ENCODE measurements around the gene CDYL. TPM values are rescaled to one million over a fixed set of nuclear protein-coding genes. Genes with fewer than 3 reads are reported as not detected.

CDYL gene
- total and polyA plus RNA-seq, 8 donors = 3.4 to 15.3 (median 10.2) TPM

DNA sequence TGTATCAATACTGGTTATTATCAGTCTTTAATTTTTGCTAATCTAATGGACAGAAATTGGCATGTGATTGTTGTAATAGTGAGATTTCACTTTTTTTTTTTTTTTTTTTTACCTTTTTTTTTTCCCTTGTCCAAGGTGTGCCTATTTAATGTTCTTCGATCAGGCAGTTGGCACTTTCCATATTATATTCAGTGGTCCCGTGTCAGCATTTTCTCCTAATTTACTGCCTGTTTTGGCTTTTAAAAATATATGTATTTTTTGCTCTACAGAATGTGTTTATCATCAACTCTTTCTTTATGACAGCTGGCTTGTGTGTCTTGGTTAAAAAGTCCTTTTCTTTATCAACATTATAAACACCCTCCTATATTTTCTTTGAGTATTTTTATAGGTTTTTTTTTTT is 39.4 kb downstream of the CDYL start:
- DNase-seq = no peak

DNA sequence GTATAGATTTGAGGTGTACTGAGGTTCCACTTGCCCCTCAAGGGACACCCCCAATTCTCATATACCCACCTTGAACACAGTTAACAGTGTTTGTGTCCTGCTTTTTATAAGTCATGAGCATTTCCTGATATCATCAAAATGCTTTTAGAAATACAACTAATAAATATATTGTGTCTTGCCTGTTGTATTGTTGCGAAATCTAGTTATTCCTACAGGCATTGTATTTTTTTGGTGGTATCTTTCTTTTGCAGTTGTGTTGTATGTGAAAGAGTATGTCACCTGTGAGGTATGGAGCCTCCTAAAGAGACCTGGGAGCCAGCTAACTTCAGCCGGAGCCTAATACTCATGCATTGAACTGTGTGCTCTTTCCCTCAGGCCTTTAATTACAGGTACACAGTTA is 40.7 kb downstream of the CDYL start:
- no peak overlapping the region for H3K4me3 ChIP-seq
- ATAC-seq = no peak
- H3K4me1 ChIP-seq = no peaks in the 10 kb centered on the region
- no peak for TF ChIP-seq CTCF (IDR thresholded peaks at IDR 0.05)
- no peaks in the 10 kb centered on the region for H3K36me3 ChIP-seq
- WGBS, 2 donors = 99 to 100% methylated on average over 2 of the region's 2 CpGs
- no peak for DNase-seq
- FAIRE-seq = no peak
- H3K27me3 ChIP-seq = no peaks in the 10 kb centered on the region
- intact Hi-C loops (cut with DNase I) = no loop called here
- H3K27ac ChIP-seq = no peak overlapping the region
- H3K9me3 ChIP-seq = no peaks in the 10 kb centered on the region

More for the DNA sequence above, 39.4 kb downstream of the CDYL start:
- WGBS, 2 donors = 94 to 96% methylated on average over 2 of the region's 2 CpGs
- Histone ChIP-seq H3K36me3 (no peaks in the 10 kb centered on the region), H3K27me3 (no peaks in the 10 kb centered on the region), H3K4me1 (no peaks in the 10 kb centered on the region), H3K27ac (no peak overlapping the region), H3K9me3 (no peaks in the 10 kb centered on the region), H3K4me3 (no peak overlapping the region)
- FAIRE-seq (no peak), ATAC-seq (no peak)
- intact Hi-C loops (cut with DNase I) = no loop called here
- no peak for TF ChIP-seq CTCF (IDR thresholded peaks at IDR 0.05)

DNA sequence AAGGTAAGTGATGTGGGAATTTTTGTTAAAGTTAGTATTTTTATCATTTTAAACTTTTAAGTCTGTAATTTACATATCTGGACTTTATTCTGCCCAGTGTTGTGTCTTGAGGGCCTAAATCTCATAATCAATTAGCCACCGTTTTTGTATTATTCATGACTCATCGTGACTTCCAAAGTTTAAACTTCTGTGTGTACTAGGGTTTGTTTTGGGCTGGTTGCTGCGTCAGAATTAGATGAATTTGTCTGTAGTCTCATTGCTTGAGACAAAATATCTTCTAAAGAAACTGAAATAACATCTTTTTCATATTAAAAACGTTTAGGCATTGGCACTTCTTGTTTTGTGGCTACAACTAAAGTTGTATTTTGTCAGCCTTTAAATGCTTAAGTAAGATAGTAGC is 41.3 kb downstream of the CDYL start:
- WGBS, 2 donors = 71 to 76% methylated on average over 4 of the region's 4 CpGs

DNA sequence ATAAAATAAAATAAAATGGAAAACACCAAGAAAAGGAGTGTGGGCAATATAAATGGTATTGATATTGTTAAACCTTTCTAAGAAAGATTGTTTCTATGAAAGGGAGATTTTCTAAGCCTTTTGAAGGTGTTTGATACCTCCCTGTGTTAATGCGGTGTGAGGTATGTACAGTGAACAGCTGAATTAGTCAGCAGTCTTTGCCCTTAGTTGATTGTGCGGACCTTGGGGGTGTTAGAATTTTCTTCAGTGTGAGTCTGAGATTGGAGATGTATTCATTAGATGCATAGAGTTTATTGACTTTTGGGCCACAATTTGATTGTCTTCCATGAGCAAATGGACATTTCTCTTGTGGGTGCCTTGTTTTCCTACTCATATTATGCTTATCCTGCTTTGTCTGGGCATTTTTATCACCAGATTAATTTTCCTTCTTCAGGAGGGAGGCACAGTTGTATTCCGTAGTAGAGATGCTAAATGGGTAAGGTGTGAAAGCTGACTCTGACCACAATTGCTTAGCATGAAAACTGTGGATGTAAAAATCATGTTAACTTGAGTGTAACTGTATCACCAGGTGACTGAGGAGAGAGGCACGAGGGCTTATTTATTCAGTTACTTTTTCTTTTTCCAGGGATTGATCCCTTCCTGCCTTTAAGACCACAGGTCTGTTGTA is 42.2 kb downstream of the CDYL start:
- ATAC-seq (no peak), DNase-seq (no peak), FAIRE-seq (no peak)
- WGBS, 2 donors = 95 to 96% methylated on average over 4 of the region's 4 CpGs
- Histone ChIP-seq H3K4me3 (no peak overlapping the region), H3K27ac (no peak overlapping the region), H3K27me3 (no peaks in the 10 kb centered on the region), H3K4me1 (no peaks in the 10 kb centered on the region), H3K9me3 (no peaks in the 10 kb centered on the region), H3K36me3 (no peaks in the 10 kb centered on the region)
- TF ChIP-seq CTCF (IDR thresholded peaks at IDR 0.05) = no peak
- intact Hi-C loops (cut with DNase I) = no loop called here

More for the DNA sequence above, 41.3 kb downstream of the CDYL start:
- no peak for DNase-seq
- no peak for FAIRE-seq
- Histone ChIP-seq H3K9me3 (no peaks in the 10 kb centered on the region), H3K4me1 (no peaks in the 10 kb centered on the region), H3K27me3 (no peaks in the 10 kb centered on the region), H3K36me3 (no peaks in the 10 kb centered on the region), H3K4me3 (no peak overlapping the region), H3K27ac (no peak overlapping the region)
- intact Hi-C loops (cut with DNase I) = no loop called here
- no peak for ATAC-seq
- no peak for TF ChIP-seq CTCF (IDR thresholded peaks at IDR 0.05)

DNA sequence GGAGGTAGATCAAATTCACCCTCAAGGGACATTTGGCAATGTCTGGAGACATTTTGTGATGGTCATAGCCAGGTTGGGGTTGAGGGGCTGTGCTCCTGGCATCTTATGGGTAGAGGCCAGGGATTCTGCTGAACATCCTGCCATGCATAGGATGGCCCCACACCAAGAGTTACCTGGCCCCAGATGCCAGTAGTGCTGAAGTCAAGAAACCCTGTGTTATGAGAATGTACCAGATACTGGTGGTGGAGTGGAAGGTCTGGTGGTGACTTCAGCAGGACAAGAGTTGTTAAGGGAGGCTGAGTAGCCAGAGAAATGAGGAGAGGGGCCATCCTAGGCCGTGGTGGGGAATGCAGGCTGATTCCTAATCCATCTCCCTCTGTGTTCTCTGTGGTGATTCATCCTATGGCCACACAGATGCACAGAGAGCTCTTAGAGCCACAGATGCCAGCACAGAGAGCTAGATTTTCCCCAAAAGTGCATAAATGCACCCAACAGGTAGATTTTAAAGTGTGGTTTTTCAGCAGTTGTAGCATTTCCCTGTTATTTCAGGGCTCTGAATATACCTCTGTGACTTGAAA is 43.6 kb downstream of the CDYL start:
- no peak overlapping the region for H3K27ac ChIP-seq
- no peak for TF ChIP-seq CTCF (IDR thresholded peaks at IDR 0.05)
- no peaks in the 10 kb centered on the region for H3K27me3 ChIP-seq
- no peak for DNase-seq
- ATAC-seq = no peak
- no peaks in the 10 kb centered on the region for H3K9me3 ChIP-seq
- no peak overlapping the region for H3K4me3 ChIP-seq
- FAIRE-seq = no peak
- intact Hi-C loops (cut with DNase I) = no loop called here
- H3K4me1 ChIP-seq = no peaks in the 10 kb centered on the region
- no peaks in the 10 kb centered on the region for H3K36me3 ChIP-seq
- 64 to 71% methylated on average over 1 of the region's 1 CpG for WGBS, 2 donors
